ENCODE data around the gene MYLK4.

- TF ChIP-seq TAF1 (IDR thresholded peaks at IDR 0.05; ENCODE audit: borderline replicate concordance, insufficient read depth, low read length) (no peak), REST (IDR thresholded peaks at IDR 0.05; ENCODE audit: insufficient read depth in 1 of 2, low read depth in 2 of 2, low read length in 2 of 2) (no peak), POLR2AphosphoS5 (IDR thresholded peaks at IDR 0.05; ENCODE audit: low read depth, low read length) (no peak)
Observed at GRCh38 chr6:2626401-2626800, 124.3 kb downstream of the MYLK4 start.

All from PFSK-1 (cell line).